ENCODE results near the gene VPS37C. TPM values are rescaled to one million over a fixed set of nuclear protein-coding genes. Genes with fewer than 3 reads are reported as not detected.
A peak's percentile ranks its signal among the peaks of the same experiment; 100 is the strongest.

Gene VPS37C
- total RNA-seq, 1 experiment from 2014 or later = 19.0 TPM

GRCh38 chr11:61120099-61120705 lies 41.0 kb downstream of the VPS37C start:
- Histone ChIP-seq H3K79me1 (ENCODE audit: insufficient read depth, low read depth, low read length, poor library complexity, severe bottlenecking) (no peaks in the 10 kb centered on the region), H2BK12ac (ENCODE audit: insufficient read length, low read depth, low read length) (no peak overlapping the region), H3K4me1 (ENCODE audit: insufficient read depth, low read length) (no peaks in the 10 kb centered on the region), H4K5ac (ENCODE audit: insufficient read length, low read depth, low read length) (no peak overlapping the region), H2BK20ac (ENCODE audit: low read depth, low read length, poor library complexity, severe bottlenecking) (no peak overlapping the region), H4K20me1 (ENCODE audit: control insufficient read depth, insufficient read depth, insufficient read length) (no peaks in the 10 kb centered on the region), H4K91ac (ENCODE audit: insufficient read length, low read depth, low read length) (no peak overlapping the region), H3K56ac (ENCODE audit: insufficient read length, low read depth, low read length) (no peak overlapping the region), H3K23me2 (ENCODE audit: insufficient read length, low read depth, low read length, poor library complexity, severe bottlenecking) (no peaks in the 10 kb centered on the region), H3K27ac (ENCODE audit: insufficient read length, low read depth, low read length) (no peak overlapping the region), H2AFZ (ENCODE audit: low read length) (no peak overlapping the region), H3K27me3 (ENCODE audit: insufficient read depth, low read length) (no peaks in the 10 kb centered on the region), H2BK15ac (ENCODE audit: low read depth, low read length) (no peak overlapping the region), H3K9me3 (ENCODE audit: control insufficient read depth, low read depth, low read length) (no peaks in the 10 kb centered on the region), H2AK5ac (ENCODE audit: insufficient read length, low read length) (no peak overlapping the region), H3K18ac (ENCODE audit: insufficient read length, low read depth, low read length) (no peak overlapping the region), H3K79me2 (ENCODE audit: insufficient read depth, low read length) (no peaks in the 10 kb centered on the region), H2BK5ac (ENCODE audit: insufficient read length, low read length) (no peak overlapping the region), H3K23ac (ENCODE audit: insufficient read length, low read depth, low read length) (no peak overlapping the region), H3K4ac (ENCODE audit: low read depth, low read length) (no peak overlapping the region), H3T11ph (ENCODE audit: low read length) (no peak overlapping the region), H3K4me2 (ENCODE audit: insufficient read depth, insufficient read length, low read length) (no peak overlapping the region), H3K14ac (ENCODE audit: insufficient read depth, low read length) (no peak overlapping the region), H2BK120ac (ENCODE audit: low read depth, low read length, poor library complexity, severe bottlenecking) (no peak overlapping the region), H3K9ac (ENCODE audit: extremely low read depth, insufficient read length, low read length) (no peak overlapping the region), H4K8ac (replicated peaks; ENCODE audit: insufficient read length, low read depth, low read length) (no peak overlapping the region)
- no peak for DNase-seq
- H3K4me3 Mint-ChIP-seq = no peak overlapping the region
- H3K9me3 Mint-ChIP-seq = no peaks in the 10 kb centered on the region; a peak in 1 of 5 replicates
- peaks cover 1% of the 10 kb centered on the region; the same call in 1 of the 2 replicates for H3K27me3 Mint-ChIP-seq (ENCODE audit: low read depth)
- H3K27ac Mint-ChIP-seq = peak overlapping the region in 1 of 3 experiments; percentile 33; a peak in 1 of 7 replicates
- TF ChIP-seq CTCF (conservative IDR thresholded peaks at IDR 0.05) = no peak
- H3K36me3 Mint-ChIP-seq (ENCODE audit: insufficient read depth in 1 of 3, low read depth in 3 of 3) = no peaks in the 10 kb centered on the region
- H3K4me1 Mint-ChIP-seq = peaks cover 2 to 16% of the 10 kb centered on the region in 2 experiments; a peak in 3 of 4 replicates
- no CpG with 5 or more reads among the region's 14 CpGs for WGBS (ENCODE audit: extremely low coverage, insufficient read length, low lambda C conversion rate)
